AG09309 (cell line): ENCODE data around the gene CCDC68.

Experiments used
- DNase-seq: peaks from one replicate; pipeline ENCODE4 v3.0.0-alpha.2; 2010; ENCODE audit warnings: low read depth
- H3K4me3 ChIP-seq: 2 replicates; pipeline ENCODE4 v1.5.1; 2011; ENCODE audit warnings: mild to moderate bottlenecking, low read depth, low read length, moderate library complexity; ENCODE audit not compliant: control insufficient read depth
- TF ChIP-seq, protein P1 (sequence below): IDR thresholded peaks from 2 replicates; pipeline ENCODE4 v1.5.1; 2011; ENCODE audit warnings: mild to moderate bottlenecking, low read depth, low read length, inconsistent platforms; ENCODE audit not compliant: insufficient read depth, control insufficient read depth; ENCODE audit errors: missing control alignments

CCDC68 gene

DNA sequence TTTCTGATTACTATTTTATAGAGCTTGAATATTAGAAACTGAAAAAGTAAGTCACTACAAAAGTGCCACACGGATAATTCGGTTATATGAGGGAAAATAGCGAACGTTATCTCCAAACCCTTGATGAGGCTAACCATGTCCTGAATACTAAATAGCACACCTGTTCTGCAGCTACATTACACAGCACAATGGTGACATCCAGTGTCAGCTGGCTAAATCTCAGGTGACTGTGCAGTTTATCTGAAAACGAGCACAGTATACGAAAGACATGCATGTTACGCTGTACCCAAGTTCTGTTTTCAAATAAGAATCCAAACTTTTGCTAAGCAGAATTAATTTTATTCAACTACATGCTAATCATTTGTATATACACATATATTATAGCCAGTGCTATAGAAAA lies 9.0 kb downstream of the CCDC68 start:
- H3K4me3 ChIP-seq = no peak overlapping the region
- TF ChIP-seq, protein P1, sequence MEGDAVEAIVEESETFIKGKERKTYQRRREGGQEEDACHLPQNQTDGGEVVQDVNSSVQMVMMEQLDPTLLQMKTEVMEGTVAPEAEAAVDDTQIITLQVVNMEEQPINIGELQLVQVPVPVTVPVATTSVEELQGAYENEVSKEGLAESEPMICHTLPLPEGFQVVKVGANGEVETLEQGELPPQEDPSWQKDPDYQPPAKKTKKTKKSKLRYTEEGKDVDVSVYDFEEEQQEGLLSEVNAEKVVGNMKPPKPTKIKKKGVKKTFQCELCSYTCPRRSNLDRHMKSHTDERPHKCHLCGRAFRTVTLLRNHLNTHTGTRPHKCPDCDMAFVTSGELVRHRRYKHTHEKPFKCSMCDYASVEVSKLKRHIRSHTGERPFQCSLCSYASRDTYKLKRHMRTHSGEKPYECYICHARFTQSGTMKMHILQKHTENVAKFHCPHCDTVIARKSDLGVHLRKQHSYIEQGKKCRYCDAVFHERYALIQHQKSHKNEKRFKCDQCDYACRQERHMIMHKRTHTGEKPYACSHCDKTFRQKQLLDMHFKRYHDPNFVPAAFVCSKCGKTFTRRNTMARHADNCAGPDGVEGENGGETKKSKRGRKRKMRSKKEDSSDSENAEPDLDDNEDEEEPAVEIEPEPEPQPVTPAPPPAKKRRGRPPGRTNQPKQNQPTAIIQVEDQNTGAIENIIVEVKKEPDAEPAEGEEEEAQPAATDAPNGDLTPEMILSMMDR = peak; percentile 17
- DNase-seq = no peak

DNA sequence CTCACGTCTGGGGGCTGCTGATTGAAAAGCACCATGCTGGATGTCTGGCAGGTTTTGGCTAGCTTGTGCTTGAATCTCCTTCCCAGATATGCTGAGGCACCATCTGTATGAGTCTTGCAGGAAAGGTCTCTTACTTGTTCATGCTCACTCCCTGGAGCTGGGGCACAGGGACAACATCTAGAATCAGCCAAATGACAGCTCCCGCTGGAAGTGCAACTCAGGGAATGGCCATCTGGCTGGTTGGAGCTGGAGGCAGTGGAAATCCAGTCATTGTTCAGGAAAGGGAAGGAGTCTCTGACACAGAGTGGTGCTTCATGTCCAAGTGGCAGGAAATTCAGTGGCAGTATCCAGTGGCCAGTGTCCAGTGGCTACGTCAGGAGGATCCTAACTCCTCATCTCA lies 9.7 kb downstream of the CCDC68 start:
- DNase-seq = no peak
- no peak overlapping the region for H3K4me3 ChIP-seq
- TF ChIP-seq, protein P1 = no peak

DNA sequence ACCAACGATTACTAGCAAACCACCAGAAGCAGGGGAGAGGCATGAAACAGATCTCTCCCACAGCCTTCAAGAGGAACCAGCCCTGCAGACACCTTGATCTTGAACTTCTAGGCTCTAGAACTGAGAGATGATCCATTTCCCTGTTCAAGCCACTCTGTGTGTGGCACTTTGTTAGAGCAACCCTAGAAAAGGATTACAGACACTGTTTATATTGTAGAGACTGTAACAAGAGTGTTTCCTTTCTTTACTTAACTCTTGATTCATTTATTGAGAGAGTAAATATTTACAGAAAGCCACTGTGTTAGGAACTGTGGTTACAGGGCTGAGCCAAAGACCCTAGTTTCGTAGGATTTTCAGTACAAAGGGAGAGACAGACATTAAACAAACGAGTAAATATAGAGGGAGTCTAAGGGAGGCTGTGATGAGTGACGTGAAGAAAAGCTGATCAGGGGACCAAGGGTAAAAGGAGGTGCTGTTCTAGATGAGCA lies 10.9 kb downstream of the CCDC68 start:
- no peak for DNase-seq

DNA sequence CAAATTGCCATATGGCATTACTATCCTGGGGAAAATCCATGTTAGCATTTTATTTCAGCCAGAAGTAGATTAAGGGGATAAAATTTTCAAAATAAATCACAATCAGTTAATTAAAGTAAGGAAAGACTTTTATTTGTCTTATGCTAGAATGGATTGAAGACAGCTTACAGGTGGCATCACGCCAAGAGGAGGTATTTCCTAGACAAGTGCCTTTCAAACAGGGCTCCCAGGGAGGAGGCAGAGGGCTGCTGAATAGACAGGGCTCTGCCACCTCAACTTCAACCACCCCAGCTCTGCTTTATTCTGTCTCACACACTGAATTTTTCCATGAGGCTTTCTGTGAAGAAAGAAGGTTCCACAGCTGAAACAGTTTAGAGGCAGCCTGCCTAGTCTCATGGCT lies 12.2 kb downstream of the CCDC68 start:
- H3K4me3 ChIP-seq = no peak overlapping the region
- DNase-seq = no peak
- TF ChIP-seq, protein P1 = no peak

More for the DNA sequence above, 10.9 kb downstream of the CCDC68 start:
- TF ChIP-seq, protein P1 = no peak
- H3K4me3 ChIP-seq = no peak overlapping the region

DNA sequence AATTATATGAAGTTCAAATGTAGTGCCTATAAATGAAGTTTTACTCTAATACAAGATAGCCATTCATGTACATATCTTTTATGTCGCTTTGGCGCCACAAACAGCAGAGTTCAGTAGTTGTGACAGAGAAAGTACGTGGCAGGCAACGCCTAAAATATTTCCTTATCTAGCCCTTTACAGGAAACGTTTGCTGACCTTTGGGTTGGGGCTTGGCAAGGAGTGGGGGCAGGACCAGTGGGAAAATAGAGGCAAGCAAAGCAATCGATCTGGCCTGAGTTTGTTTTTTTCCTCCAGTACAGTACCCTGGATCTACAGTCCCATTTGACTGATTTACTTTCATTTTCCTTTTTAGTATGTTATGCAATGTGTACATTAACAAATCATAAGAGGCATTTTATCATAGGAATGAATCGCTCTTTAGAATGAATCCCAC lies 13.1 kb downstream of the CCDC68 start:
- DNase-seq = no peak
- H3K4me3 ChIP-seq = no peak overlapping the region
- TF ChIP-seq, protein P1 = no peak

DNA sequence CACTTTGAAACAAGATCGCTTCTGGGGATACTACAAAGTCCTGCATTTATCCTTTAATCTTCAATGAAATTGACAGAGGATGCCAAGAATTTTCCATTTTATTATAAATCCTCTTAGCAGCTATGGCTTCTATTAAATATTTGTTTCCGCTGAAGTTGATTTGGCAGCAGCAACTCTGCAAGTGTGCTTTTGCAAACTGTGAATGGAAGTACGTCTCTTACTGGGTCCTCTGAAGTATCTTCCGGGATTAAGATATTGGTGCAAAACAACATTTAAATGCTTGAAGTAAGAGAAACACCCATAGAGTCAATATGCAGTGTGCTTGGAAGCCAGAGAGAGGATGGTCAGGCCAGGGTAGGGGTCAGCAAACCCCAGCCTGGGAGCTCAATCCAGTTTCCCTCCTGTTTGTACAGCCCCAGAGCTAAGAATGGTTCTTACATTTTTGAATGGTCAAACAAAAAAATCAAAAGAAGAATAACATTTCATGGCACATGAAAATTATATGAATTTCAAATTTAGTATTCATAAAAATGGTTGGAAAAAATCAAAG lies 13.6 kb downstream of the CCDC68 start:
- no peak for DNase-seq
- TF ChIP-seq, protein P1 = no peak
- H3K4me3 ChIP-seq = no peak overlapping the region
